ENCODE results near the gene NUP210. TPM values are rescaled to one million over a fixed set of nuclear protein-coding genes. Genes with fewer than 3 reads are reported as not detected.

The NUP210 gene
- total and polyA plus RNA-seq, 2 experiments from 2014 or later: 13.8 to 73.9 TPM

GRCh38 chr3:13352621-13353131, 67.4 kb downstream of the NUP210 start (continued):
- TF ChIP-seq STAT1 (IDR thresholded peaks at IDR 0.05; ENCODE audit: unreplicated experiment) (no peak), REST (IDR thresholded peaks at IDR 0.05; ENCODE audit: unreplicated experiment) (no peak), JUNB (IDR thresholded peaks at IDR 0.05; ENCODE audit: unreplicated experiment) (no peak), CTCF (conservative IDR thresholded peaks at IDR 0.05; ENCODE audit: low read depth in 2 of 2) (no peak), CREB1 (CRISPR knock-in tag; IDR thresholded peaks at IDR 0.05; ENCODE audit: low read depth) (no peak), ETS1 (IDR thresholded peaks at IDR 0.05) (no peak), ZNF331 (CRISPR knock-in tag; IDR thresholded peaks at IDR 0.05; ENCODE audit: low read depth) (no peak), ZNF114 (CRISPR knock-in tag; IDR thresholded peaks at IDR 0.05) (no peak), POLR2AphosphoS5 (IDR thresholded peaks at IDR 0.05; ENCODE audit: low read depth) (no peak), EZH2 (IDR thresholded peaks at IDR 0.05; ENCODE audit: low read depth, unreplicated experiment) (no peak), NANOG (IDR thresholded peaks at IDR 0.05; ENCODE audit: borderline replicate concordance) (no peak)

GRCh38 chr3:13349823-13350222, 70.3 kb downstream of the NUP210 start:
- Mint-ChIP-seq H3K27ac (peak overlapping the region; percentile 97), H3K9me3 (no peaks in the 10 kb centered on the region; the same call in 2 of the 3 replicates), H3K36me3 (ENCODE audit: low read depth) (peaks cover 58% of the 10 kb centered on the region), H3K4me1 (peaks cover 60% of the 10 kb centered on the region), H3K27me3 (ENCODE audit: insufficient read depth, low read depth, poor library complexity) (peaks cover 24% of the 10 kb centered on the region), H3K4me3 (no peak overlapping the region; the same call in 2 of the 3 replicates)
- DNase-seq (ENCODE audit: low spot score) (no peak), ATAC-seq (no peak)
- H3K4me2 ChIP-seq: peak overlapping the region; percentile 61; the same call in 1 of the 2 replicates
- H2AFZ ChIP-seq: no peak overlapping the region
- H4K20me1 ChIP-seq (replicated peaks; ENCODE audit: insufficient read depth): no peaks in the 10 kb centered on the region
- H3F3A ChIP-seq (replicated peaks; ENCODE audit: low read depth): peaks cover 17% of the 10 kb centered on the region
- peaks cover 9% of the 10 kb centered on the region for H3K36me3 ChIP-seq (ENCODE audit: insufficient read depth)
- no peaks in the 10 kb centered on the region for H3K9me2 ChIP-seq (ENCODE audit: insufficient read depth)
- H3K79me2 ChIP-seq (replicated peaks; ENCODE audit: insufficient read depth): no peaks in the 10 kb centered on the region
- H3K4me3 ChIP-seq: no peak overlapping the region
- no peaks in the 10 kb centered on the region for H3K27me3 ChIP-seq (ENCODE audit: insufficient read depth)
- H3K4me1 ChIP-seq (ENCODE audit: insufficient read depth): peaks cover 49% of the 10 kb centered on the region
- peak overlapping the region; percentile 93; the same call in 1 of the 2 replicates for H3K27ac ChIP-seq (ENCODE audit: low read depth)
- no peak for TF ChIP-seq JUNB (IDR thresholded peaks at IDR 0.05; ENCODE audit: unreplicated experiment)
- no peak for TF ChIP-seq REST (IDR thresholded peaks at IDR 0.05; ENCODE audit: unreplicated experiment)
- no peak for TF ChIP-seq POLR2AphosphoS5 (IDR thresholded peaks at IDR 0.05; ENCODE audit: low read depth)
- TF ChIP-seq ETS1 (IDR thresholded peaks at IDR 0.05): no peak
- no peak for TF ChIP-seq EZH2 (IDR thresholded peaks at IDR 0.05; ENCODE audit: low read depth, unreplicated experiment)
- TF ChIP-seq EZH2phosphoT487 (IDR thresholded peaks at IDR 0.05; ENCODE audit: unreplicated experiment): no peak
- no peak for TF ChIP-seq NANOG (IDR thresholded peaks at IDR 0.05; ENCODE audit: borderline replicate concordance)
- no peak for TF ChIP-seq ZNF114 (CRISPR knock-in tag; IDR thresholded peaks at IDR 0.05)
- no peak for TF ChIP-seq ZNF331 (CRISPR knock-in tag; IDR thresholded peaks at IDR 0.05; ENCODE audit: low read depth)
- no peak for TF ChIP-seq CREB1 (CRISPR knock-in tag; IDR thresholded peaks at IDR 0.05; ENCODE audit: low read depth)
- no peak for TF ChIP-seq STAT1 (IDR thresholded peaks at IDR 0.05; ENCODE audit: unreplicated experiment)
- no peak for TF ChIP-seq CTCF (conservative IDR thresholded peaks at IDR 0.05; ENCODE audit: low read depth in 2 of 2)

Data from GM23338 (cell line).